Naive B cell (primary cell): ENCODE data around the gene ZNF540. TPM values are rescaled to one million over a fixed set of nuclear protein-coding genes. Genes with fewer than 3 reads are reported as not detected.
A peak's percentile ranks its signal among the peaks of the same experiment; 100 is the strongest.
"Not testable (repeated sequence)": the region's sequence is repeated elsewhere in the genome, so short reads cannot be mapped to it uniquely, and the experiment has no call there.

Experiments
- ATAC-seq, 2 donors: fragments of 150-1000 bp; cut with Tn5 transposase; 2 replicates each; pipeline ENCODE4 v1.10.0; 2021; ENCODE audit warnings: low read depth in 2 of 2, mild to moderate bottlenecking in 2 of 2, moderate library complexity in 2 of 2
- DNase-seq: peaks from one replicate; pipeline ENCODE4 v3.0.0; 2022
- H3K27ac Mint-ChIP-seq, 6 donors: one replicate each; pipeline ENCODE4 v1.8.0; 2020 to 2022; ENCODE audit warnings: mild to moderate bottlenecking in 6 of 6, mixed read lengths in 6 of 6, moderate library complexity in 5 of 6, inconsistent platforms in 2 of 6
- H3K27me3 Mint-ChIP-seq, 3 donors: one replicate each; pipeline ENCODE4 v1.8.0; 2021 to 2022; ENCODE audit warnings: mixed read lengths in 3 of 3, mild to moderate bottlenecking in 1 of 3
- H3K36me3 Mint-ChIP-seq, 2 donors: one replicate each; pipeline ENCODE4 v1.8.0; 2020 to 2022; ENCODE audit warnings: mixed read lengths in 2 of 2, inconsistent platforms in 1 of 2, mild to moderate bottlenecking in 1 of 2
- H3K4me1 Mint-ChIP-seq, 3 donors: one replicate each; pipeline ENCODE4 v1.8.0; 2020 to 2022; ENCODE audit warnings: mixed read lengths in 3 of 3, inconsistent platforms in 1 of 3, mild to moderate bottlenecking in 1 of 3, moderate library complexity in 1 of 3
- H3K4me3 Mint-ChIP-seq, 8 donors: one replicate each; pipeline ENCODE4 v1.8.0; 2020 to 2022; ENCODE audit warnings: mild to moderate bottlenecking in 8 of 8, mixed read lengths in 8 of 8, moderate library complexity in 8 of 8, inconsistent platforms in 2 of 8
- H3K9me3 Mint-ChIP-seq, 7 donors: one replicate each; pipeline ENCODE4 v1.8.0; 2020 to 2022; ENCODE audit warnings: mixed read lengths in 7 of 7, mild to moderate bottlenecking in 5 of 7, inconsistent platforms in 2 of 7, moderate library complexity in 1 of 7
- polyA plus RNA-seq, 6 donors: library from polyadenylated mRNA; unstranded; fragments of 300-500 nt; fragmentation: Illumina TruSeq; gene quantifications; one replicate each; pipeline ENCODE4 v1.2.3, GENCODE V29; 2021; ENCODE audit warnings: low read depth in 6 of 6

ZNF540 gene
- polyA plus RNA-seq, 6 donors from 2014 or later: 3.5 to 9.5 (median 5.6) TPM

DNA sequence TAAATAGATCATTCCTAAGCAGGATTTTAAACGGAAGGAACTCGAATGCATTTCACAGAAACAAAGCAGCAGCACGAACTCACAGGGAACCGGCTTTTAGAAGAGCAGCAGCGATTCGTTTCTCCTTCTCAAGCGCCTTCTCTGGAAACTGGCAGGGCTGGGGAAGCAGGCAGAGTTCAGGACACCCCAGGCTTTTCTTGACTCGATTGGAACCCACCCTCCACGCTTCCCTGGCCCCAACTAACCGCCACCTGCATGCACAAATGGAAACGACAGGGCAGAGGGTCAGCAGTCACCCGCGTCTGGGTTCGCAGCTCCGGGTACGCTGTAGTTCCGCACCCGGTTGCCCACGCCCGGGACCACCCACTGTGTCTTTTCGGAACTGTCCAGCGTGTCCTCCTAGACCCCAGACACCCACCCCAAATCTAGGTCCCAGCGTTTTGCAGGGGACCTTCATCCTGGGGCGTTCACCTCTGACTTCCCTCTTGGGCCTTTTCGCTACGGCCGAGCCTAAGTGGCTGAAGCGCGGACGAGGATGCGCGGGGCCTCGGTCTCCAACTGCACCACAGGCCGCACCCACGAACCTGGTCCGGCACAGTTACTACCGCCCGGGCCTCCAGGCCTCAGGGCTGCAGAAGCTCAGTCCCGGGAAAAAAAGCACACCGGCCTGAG, 60.1 kb downstream of the ZNF540 start:
- DNase-seq (peak; percentile 26), ATAC-seq (peak; percentile 1 to 3)
- H3K9me3 Mint-ChIP-seq: peaks cover 0 to 1% (median 0%) of the 10 kb centered on the region in 7 donors
- no peaks in the 10 kb centered on the region for H3K36me3 Mint-ChIP-seq
- H3K27me3 Mint-ChIP-seq: no peaks in the 10 kb centered on the region
- peak overlapping the region; percentile 81 to 99 (median 96) for H3K4me3 Mint-ChIP-seq
- peak overlapping the region; percentile 95 to 100 (median 98) for H3K27ac Mint-ChIP-seq
- H3K4me1 Mint-ChIP-seq: peaks cover 23 to 35% (median 32%) of the 10 kb centered on the region in 3 donors

DNA sequence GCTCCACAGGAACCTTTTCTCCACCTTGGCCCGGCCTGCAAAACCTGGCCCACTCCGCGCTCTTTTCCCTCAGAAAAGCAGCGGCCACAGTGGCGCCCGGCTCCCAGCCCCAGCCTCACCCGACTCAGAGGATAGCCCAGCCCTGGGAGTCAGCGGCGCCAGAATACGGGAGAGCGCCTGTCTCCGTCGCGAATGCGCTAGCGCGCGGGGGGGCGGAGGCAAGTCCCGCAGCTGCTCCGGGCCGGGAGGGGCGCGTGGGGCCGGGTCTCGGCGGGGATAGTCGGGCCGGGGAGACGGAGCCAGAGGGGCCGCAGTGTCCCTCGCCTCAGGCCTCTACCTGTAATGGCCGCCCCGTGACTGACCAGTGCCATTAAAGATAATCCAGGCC, 60.6 kb downstream of the ZNF540 start, which contains the start of gene ZFP30:
TSS of gene ZFP30 (minus strand) at position 165 of the 388 bp plus-strand sequence. CDS start 7,643 bp downstream, outside the sequence.
- Mint-ChIP-seq H3K9me3 (peaks cover 0 to 1% (median 0%) of the 10 kb centered on the region in 7 donors), H3K4me1 (peaks cover 23 to 35% (median 29%) of the 10 kb centered on the region in 3 donors), H3K4me3 (peak within 1 kb of the TSS; percentile 81 to 99 (median 96)), H3K27me3 (no peaks in the 10 kb centered on the region), H3K27ac (peak within 1 kb of the TSS; percentile 95 to 100 (median 98)), H3K36me3 (no peaks in the 10 kb centered on the region)
- ATAC-seq (peak; percentile 46 to 60), DNase-seq (peak; percentile 72)

DNA sequence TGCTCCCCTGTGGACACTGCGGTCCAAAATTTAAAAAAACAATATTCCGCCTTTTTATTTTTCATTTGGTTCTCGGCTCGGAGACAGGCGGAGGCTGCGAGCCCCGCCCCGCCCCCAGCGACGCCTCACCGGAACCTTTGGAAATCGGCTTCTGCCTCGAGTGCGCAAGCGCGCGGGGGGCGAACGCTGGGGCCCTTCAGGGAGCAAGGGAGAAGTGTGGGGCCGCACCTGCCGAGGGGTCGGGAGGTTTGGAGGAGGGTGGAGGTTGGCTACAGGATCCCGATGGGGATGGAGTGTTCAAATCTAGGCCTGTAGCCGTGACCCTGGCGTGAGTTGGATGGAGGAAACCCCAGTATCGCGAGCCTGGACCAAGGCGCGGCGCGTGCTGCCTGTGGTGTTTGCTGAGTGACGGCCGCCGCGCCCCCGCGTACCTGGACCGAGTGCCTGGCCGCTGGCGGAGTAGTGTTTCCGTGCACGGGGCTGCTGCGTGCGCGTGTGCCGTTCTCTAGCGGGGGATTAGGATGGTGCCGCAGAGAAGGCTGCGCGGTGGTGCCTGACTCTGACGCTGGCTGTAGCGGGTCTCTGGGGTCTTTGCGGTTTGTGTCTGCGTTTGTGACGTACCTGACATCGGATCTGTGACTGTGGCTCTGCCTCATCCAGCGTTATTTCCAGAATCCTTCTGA, 61.2 kb downstream of the ZNF540 start:
- peak; percentile 83 for DNase-seq
- Mint-ChIP-seq H3K4me1 (peaks cover 23 to 35% (median 29%) of the 10 kb centered on the region in 3 donors), H3K36me3 (no peaks in the 10 kb centered on the region), H3K4me3 (peak overlapping the region; percentile 81 to 99 (median 96)), H3K27me3 (no peaks in the 10 kb centered on the region), H3K27ac (peak overlapping the region; percentile 95 to 100 (median 98)), H3K9me3 (peaks cover 0 to 2% (median 0%) of the 10 kb centered on the region in 7 donors)
- peak; percentile 83 to 87 for ATAC-seq

DNA sequence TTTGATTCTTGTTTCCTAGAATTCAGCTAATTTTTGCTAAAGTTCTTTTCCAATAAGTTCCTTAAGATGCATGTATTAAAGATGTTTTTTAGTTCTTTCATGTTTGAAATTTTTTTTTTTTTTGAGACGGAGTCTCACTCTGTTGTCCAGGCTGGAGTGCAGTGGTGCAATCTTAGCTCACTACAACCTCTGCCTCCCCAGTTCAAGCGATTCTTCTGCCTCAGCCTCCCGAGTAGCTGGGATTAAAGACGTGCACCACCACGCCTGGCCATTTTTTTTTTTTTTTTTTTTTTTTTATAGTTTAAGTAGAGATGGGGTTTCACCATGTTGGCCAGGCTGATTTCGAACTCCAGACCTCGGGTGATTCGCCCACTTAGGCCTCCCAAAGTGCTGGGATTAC, 62.5 kb downstream of the ZNF540 start:
- Mint-ChIP-seq H3K4me3 (peak overlapping the region in 5 of 8 donors; percentile 36 to 98 (median 91)), H3K4me1 (peaks cover 23 to 35% (median 29%) of the 10 kb centered on the region in 3 donors), H3K27ac (peak overlapping the region in 4 of 6 donors; percentile 56 to 99 (median 96))
- H3K27me3 Mint-ChIP-seq, H3K36me3 Mint-ChIP-seq, H3K9me3 Mint-ChIP-seq, ATAC-seq, DNase-seq: not testable (repeated sequence)

Other genes with a start within 250 kb of the ZNF540 start
- 10 to 100 TPM in 3 of 6 donors, 1 to 10 TPM in 3; 7.5 to 16.7 (median 11.0) TPM for gene ZNF527, start 223.8 kb upstream of the ZNF540 start, polyA plus RNA-seq
- gene ZNF569, start 127.4 kb upstream of the ZNF540 start, polyA plus RNA-seq: 1 to 10 TPM; 4.4 to 8.1 (median 5.5) TPM
- gene ZNF570, start 125.5 kb upstream of the ZNF540 start, polyA plus RNA-seq: 1 to 10 TPM; 2.1 to 5.9 (median 3.5) TPM
- gene ZNF793, start 87.9 kb upstream of the ZNF540 start, polyA plus RNA-seq: 1 to 10 TPM; 2.0 to 3.2 (median 2.9) TPM
- gene ZNF571, start 84 bp upstream of the ZNF540 start, polyA plus RNA-seq: 10 to 100 TPM in 2 of 6 donors, 1 to 10 TPM in 4; 4.3 to 11.4 (median 8.7) TPM
- gene ZFP30, start 60.6 kb downstream of the ZNF540 start, polyA plus RNA-seq: 1 to 10 TPM in 5 of 6 donors, not detected in 1; 1.9 to 3.6 (median 2.6) TPM
- 1 to 10 TPM; 4.2 to 9.9 (median 6.6) TPM for gene ZNF607, start 124.9 kb downstream of the ZNF540 start, polyA plus RNA-seq
- gene ZNF573, start 184.7 kb downstream of the ZNF540 start, polyA plus RNA-seq: 10 to 100 TPM in 4 of 6 donors, 1 to 10 TPM in 2; 4.3 to 17.0 (median 14.8) TPM